GM18951 (cell line): Measurements from ENCODE around the gene CRACDL.

Experiments
- POLR2A ChIP-seq: IDR thresholded peaks from 4 replicates; pipeline ENCODE4 v1.6.1; 2011; ENCODE audit warnings: mild to moderate bottlenecking; ENCODE audit not compliant: insufficient read length, insufficient read depth; ENCODE audit errors: extremely low read depth
- in situ Hi-C: fragments of 300-500 bp; cut with MboI; formaldehyde crosslinking; loops from one replicate; pipeline ENCODE4 v1.12.0; 2022; ENCODE audit warnings: low sequenced_read_pairs, mixed read lengths, inconsistent platforms; ENCODE audit not compliant: unreplicated experiment

Gene CRACDL

GRCh38 chr2:98875746-98876145 lies 60.3 kb downstream of the CRACDL start:
- in situ Hi-C loops, result no loop called here

GRCh38 chr2:98875081-98875728 lies 60.8 kb downstream of the CRACDL start:
- TF ChIP-seq POLR2A, result no peak
- in situ Hi-C loops, result no loop called here

More at GRCh38 chr2:98875746-98876145, 60.3 kb downstream of the CRACDL start:
- TF ChIP-seq POLR2A, result no peak

- TF ChIP-seq POLR2A, result no peak
- in situ Hi-C loops, result no loop called here
These were observed 61.8 kb downstream of the CRACDL start for GRCh38 chr2:98874186-98874689.

- TF ChIP-seq POLR2A, result no peak
- in situ Hi-C loops, result no loop called here
These were observed 63.5 kb downstream of the CRACDL start for GRCh38 chr2:98872526-98872925.

GRCh38 chr2:98871506-98871905 lies 64.5 kb downstream of the CRACDL start:
- in situ Hi-C loops, result no loop called here
- no peak for TF ChIP-seq POLR2A

GRCh38 chr2:98870516-98871158 lies 65.4 kb downstream of the CRACDL start:
- in situ Hi-C loops, result no loop called here
- no peak for TF ChIP-seq POLR2A

GRCh38 chr2:98869870-98870269 lies 66.2 kb downstream of the CRACDL start:
- in situ Hi-C loops, result no loop called here
- no peak for TF ChIP-seq POLR2A

- no peak for TF ChIP-seq POLR2A
- in situ Hi-C loops, result no loop called here
These were observed 66.8 kb downstream of the CRACDL start for GRCh38 chr2:98869272-98869641.

- TF ChIP-seq POLR2A, result no peak
- in situ Hi-C loops, result no loop called here
These were observed 67.3 kb downstream of the CRACDL start for GRCh38 chr2:98868548-98869271.

- TF ChIP-seq POLR2A, result no peak
- in situ Hi-C loops, result no loop called here
These were observed 68.3 kb downstream of the CRACDL start for GRCh38 chr2:98867539-98868309.

- TF ChIP-seq POLR2A, result no peak
- in situ Hi-C loops, result no loop called here
These were observed 70.0 kb downstream of the CRACDL start for GRCh38 chr2:98866033-98866432.

GRCh38 chr2:98861601-98862000 lies 74.4 kb downstream of the CRACDL start:
- no peak for TF ChIP-seq POLR2A
- in situ Hi-C loops, result no loop called here

- in situ Hi-C loops, result no loop called here
- no peak for TF ChIP-seq POLR2A
These were observed 76.7 kb downstream of the CRACDL start for GRCh38 chr2:98859323-98859722.
